ENCODE results near the gene MACROD2. TPM values are rescaled to one million over a fixed set of nuclear protein-coding genes. Genes with fewer than 3 reads are reported as not detected.

MACROD2 gene
- total RNA-seq, 1 donor from 2014 or later = 2.5 TPM

- peaks cover 4% of the 10 kb centered on the region for H3K27me3 Mint-ChIP-seq (ENCODE audit: unreplicated experiment)
- no peak for DNase-seq (ENCODE audit: extremely low spot score, unreplicated experiment)
- no peak for TF ChIP-seq CTCF (IDR thresholded peaks at IDR 0.05)
- H3K9me3 Mint-ChIP-seq (ENCODE audit: unreplicated experiment) = peaks cover 11% of the 10 kb centered on the region
- H3K4me3 Mint-ChIP-seq (ENCODE audit: unreplicated experiment) = no peak overlapping the region
- no peaks in the 10 kb centered on the region for H3K36me3 Mint-ChIP-seq (ENCODE audit: unreplicated experiment)
- no peak overlapping the region for H3K27ac Mint-ChIP-seq (ENCODE audit: unreplicated experiment)
- no peaks in the 10 kb centered on the region for H3K4me1 Mint-ChIP-seq (ENCODE audit: unreplicated experiment)
Observed at GRCh38 chr20:15938847-15939246, 1943.5 kb downstream of the MACROD2 start.

- H3K27me3 Mint-ChIP-seq (ENCODE audit: unreplicated experiment) = peaks cover 4% of the 10 kb centered on the region
- no peaks in the 10 kb centered on the region for H3K4me1 Mint-ChIP-seq (ENCODE audit: unreplicated experiment)
- peaks cover 11% of the 10 kb centered on the region for H3K9me3 Mint-ChIP-seq (ENCODE audit: unreplicated experiment)
- TF ChIP-seq CTCF (IDR thresholded peaks at IDR 0.05) = no peak
- no peak overlapping the region for H3K4me3 Mint-ChIP-seq (ENCODE audit: unreplicated experiment)
- H3K36me3 Mint-ChIP-seq (ENCODE audit: unreplicated experiment) = no peaks in the 10 kb centered on the region
- H3K27ac Mint-ChIP-seq (ENCODE audit: unreplicated experiment) = no peak overlapping the region
- DNase-seq (ENCODE audit: extremely low spot score, unreplicated experiment) = no peak
Observed at GRCh38 chr20:15940127-15940526, 1944.8 kb downstream of the MACROD2 start.

GRCh38 chr20:15942130-15942529 lies 1946.8 kb downstream of the MACROD2 start:
- DNase-seq (ENCODE audit: extremely low spot score, unreplicated experiment) = no peak
- no peaks in the 10 kb centered on the region for H3K4me1 Mint-ChIP-seq (ENCODE audit: unreplicated experiment)

GRCh38 chr20:15945289-15945688 lies 1950.0 kb downstream of the MACROD2 start:
- H3K4me1 Mint-ChIP-seq (ENCODE audit: unreplicated experiment) = no peaks in the 10 kb centered on the region
- TF ChIP-seq CTCF (IDR thresholded peaks at IDR 0.05) = no peak
- no peaks in the 10 kb centered on the region for H3K9me3 Mint-ChIP-seq (ENCODE audit: unreplicated experiment)
- H3K27ac Mint-ChIP-seq (ENCODE audit: unreplicated experiment) = no peak overlapping the region
- peaks cover 4% of the 10 kb centered on the region for H3K27me3 Mint-ChIP-seq (ENCODE audit: unreplicated experiment)
- no peak for DNase-seq (ENCODE audit: extremely low spot score, unreplicated experiment)
- no peaks in the 10 kb centered on the region for H3K36me3 Mint-ChIP-seq (ENCODE audit: unreplicated experiment)
- H3K4me3 Mint-ChIP-seq (ENCODE audit: unreplicated experiment) = no peak overlapping the region

More at GRCh38 chr20:15942130-15942529, 1946.8 kb downstream of the MACROD2 start:
- H3K27ac Mint-ChIP-seq (ENCODE audit: unreplicated experiment) = no peak overlapping the region
- peaks cover 11% of the 10 kb centered on the region for H3K9me3 Mint-ChIP-seq (ENCODE audit: unreplicated experiment)
- no peaks in the 10 kb centered on the region for H3K36me3 Mint-ChIP-seq (ENCODE audit: unreplicated experiment)
- H3K27me3 Mint-ChIP-seq (ENCODE audit: unreplicated experiment) = peaks cover 4% of the 10 kb centered on the region
- TF ChIP-seq CTCF (IDR thresholded peaks at IDR 0.05) = no peak
- no peak overlapping the region for H3K4me3 Mint-ChIP-seq (ENCODE audit: unreplicated experiment)

GRCh38 chr20:15949391-15949790 lies 1954.1 kb downstream of the MACROD2 start:
- H3K4me1 Mint-ChIP-seq (ENCODE audit: unreplicated experiment) = no peaks in the 10 kb centered on the region
- no peak for DNase-seq (ENCODE audit: extremely low spot score, unreplicated experiment)
- no peak for TF ChIP-seq CTCF (IDR thresholded peaks at IDR 0.05)
- H3K4me3 Mint-ChIP-seq (ENCODE audit: unreplicated experiment) = no peak overlapping the region
- H3K9me3 Mint-ChIP-seq (ENCODE audit: unreplicated experiment) = no peaks in the 10 kb centered on the region
- no peaks in the 10 kb centered on the region for H3K27me3 Mint-ChIP-seq (ENCODE audit: unreplicated experiment)
- H3K27ac Mint-ChIP-seq (ENCODE audit: unreplicated experiment) = no peak overlapping the region
- H3K36me3 Mint-ChIP-seq (ENCODE audit: unreplicated experiment) = no peaks in the 10 kb centered on the region

All from osteocyte (in vitro differentiated cells).